HL-60 (cell line): ENCODE measurements around the gene TUBGCP3.

Source experiments
- DNase-seq, 2 experiments: peaks; one replicate each; pipeline ENCODE4 v3.0.0-alpha.2; 2010 to 2020; ENCODE audit warnings: low read depth in 1 of 2, low spot score in 1 of 2
- H3K27ac ChIP-seq: fragments of 250-450 bp; sonication (Bioruptor Pico); replicated peaks from 2 replicates; pipeline ENCODE4 v1.5.1; 2020; ENCODE audit warnings: mild to moderate bottlenecking, moderate library complexity
- H3K27me3 ChIP-seq: fragments of 250-450 bp; sonication (Bioruptor Pico); 2 replicates; pipeline ENCODE4 v1.5.1; 2021; ENCODE audit warnings: mild to moderate bottlenecking, moderate library complexity; ENCODE audit not compliant: insufficient read depth, poor library complexity, severe bottlenecking
- H3K4me3 ChIP-seq: replicated peaks from 2 replicates; pipeline ENCODE4 v1.5.1; 2011; ENCODE audit warnings: mild to moderate bottlenecking, control low read depth, low read length; ENCODE audit not compliant: insufficient read depth
- CTCF ChIP-seq: IDR thresholded peaks from one replicate; pipeline ENCODE4 v1.5.1; 2011; ENCODE audit warnings: low read length, control low read depth, inconsistent platforms; ENCODE audit not compliant: insufficient read depth
- GABPA ChIP-seq: IDR thresholded peaks from 2 replicates; pipeline ENCODE4 v1.6.1; 2012; ENCODE audit warnings: low read depth
- POLR2AphosphoS5 ChIP-seq: IDR thresholded peaks from 2 replicates; pipeline ENCODE4 v1.6.1; 2012; ENCODE audit warnings: low read depth
- REST ChIP-seq: IDR thresholded peaks from 2 replicates; pipeline ENCODE4 v1.6.1; 2012; ENCODE audit warnings: low read depth; ENCODE audit not compliant: insufficient replicate concordance
- SPI1 ChIP-seq: IDR thresholded peaks from 2 replicates; pipeline ENCODE4 v1.6.1; 2012; ENCODE audit warnings: low read depth, mild to moderate bottlenecking, borderline replicate concordance

TUBGCP3 gene

GRCh38 chr13:112587212-112587763, 665 bp downstream of the TUBGCP3 start:
- peak overlapping the region; percentile 88 for H3K4me3 ChIP-seq
- peak; percentile 68 to 91 for DNase-seq
- no peaks in the 10 kb centered on the region for H3K27me3 ChIP-seq
- H3K27ac ChIP-seq: peak overlapping the region; percentile 99
- TF ChIP-seq SPI1 (no peak), CTCF (peak; percentile 1), POLR2AphosphoS5 (no peak), GABPA (no peak), REST (no peak)

- Histone ChIP-seq H3K27me3 (no peaks in the 10 kb centered on the region), H3K27ac (peak overlapping the region; percentile 99), H3K4me3 (peak overlapping the region; percentile 88)
- no peak for DNase-seq
- TF ChIP-seq POLR2AphosphoS5 (no peak), SPI1 (no peak), CTCF (no peak), GABPA (no peak), REST (no peak)
These were observed 1.5 kb downstream of the TUBGCP3 start for GRCh38 chr13:112586334-112586960.

- Histone ChIP-seq H3K27ac (peak overlapping the region; percentile 83), H3K4me3 (peak overlapping the region; percentile 13), H3K27me3 (no peaks in the 10 kb centered on the region)
- TF ChIP-seq POLR2AphosphoS5 (peak; percentile 69), GABPA (no peak), SPI1 (peak; percentile 100), REST (no peak)
- peak; percentile 57 to 100 for DNase-seq
These were observed 4.2 kb downstream of the TUBGCP3 start for GRCh38 chr13:112583592-112584277.
